ENCODE data around the gene HIVEP3.
A peak's percentile ranks its signal among the peaks of the same experiment; 100 is the strongest.

The HIVEP3 gene

DNA sequence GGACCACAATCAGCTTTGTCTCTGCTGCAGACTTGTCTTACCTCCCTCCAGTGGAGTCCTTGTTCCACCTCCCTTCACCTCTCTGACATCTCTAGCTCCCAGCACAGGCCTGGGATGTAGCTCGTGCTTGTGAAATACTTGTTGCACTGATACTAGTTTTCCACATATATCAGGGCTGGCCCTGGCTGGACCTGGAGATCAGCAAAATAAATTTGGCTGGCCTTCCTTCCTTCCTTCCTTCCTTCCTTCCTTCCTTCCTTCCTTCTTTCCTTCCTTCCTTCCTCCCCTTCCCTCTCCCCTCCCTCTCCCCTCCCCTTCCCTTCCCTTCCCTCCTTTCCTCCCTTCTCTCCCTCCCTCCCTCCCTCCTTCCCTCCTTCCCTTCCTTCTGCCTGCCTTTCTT is 196.5 kb downstream of the HIVEP3 start:
- H3K9me3 ChIP-seq (ENCODE audit: control insufficient read depth, low read length) = no peaks in the 10 kb centered on the region
- 67 to 75% methylated on average over 1 of the region's 1 CpG for WGBS, 2 experiments (ENCODE audit: insufficient coverage in 2 of 2)
- no peaks in the 10 kb centered on the region for H3K36me3 ChIP-seq (ENCODE audit: control insufficient read depth, insufficient read depth, low read length)
- peaks cover 2% of the 10 kb centered on the region for H3K4me1 ChIP-seq (ENCODE audit: control insufficient read depth, insufficient read depth, low read length, poor library complexity, severe bottlenecking)
- H3K27ac ChIP-seq (ENCODE audit: low read depth, low read length, severe bottlenecking) = no peak overlapping the region
- no peak overlapping the region for H3K4me3 ChIP-seq (ENCODE audit: extremely low read depth, insufficient read depth, low read length, poor library complexity, severe bottlenecking)

DNA sequence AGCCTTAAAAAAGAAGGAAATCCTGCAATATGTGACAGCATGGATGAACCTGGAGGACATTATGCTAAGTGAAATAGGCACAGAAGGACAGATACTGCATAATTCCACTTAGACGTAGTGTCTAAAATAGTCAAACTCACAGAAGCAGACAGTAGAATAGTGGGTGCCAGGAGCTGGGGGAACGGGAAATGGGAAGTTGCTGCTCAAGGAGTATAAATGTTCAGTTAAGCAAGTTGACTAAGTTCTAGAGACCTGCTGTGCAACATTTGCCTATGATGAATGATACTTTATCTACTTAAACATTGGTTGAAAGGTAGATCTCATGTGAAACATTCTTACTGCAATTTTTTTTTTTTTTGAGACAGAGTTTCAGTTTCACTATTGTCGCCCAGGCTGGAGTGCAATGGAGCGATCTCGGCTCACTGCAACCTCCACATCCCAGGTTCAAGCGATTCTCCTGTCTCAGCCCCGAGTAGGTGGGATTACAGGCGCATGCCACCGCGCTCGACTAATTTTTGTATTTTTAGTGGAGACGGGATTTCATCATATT is 197.8 kb downstream of the HIVEP3 start:
- Histone ChIP-seq H3K4me3 (ENCODE audit: extremely low read depth, insufficient read depth, low read length, poor library complexity, severe bottlenecking) (no peak overlapping the region), H3K27ac (ENCODE audit: low read depth, low read length, severe bottlenecking) (no peak overlapping the region), H3K9me3 (ENCODE audit: control insufficient read depth, low read length) (no peaks in the 10 kb centered on the region), H3K36me3 (ENCODE audit: control insufficient read depth, insufficient read depth, low read length) (no peaks in the 10 kb centered on the region), H3K4me1 (ENCODE audit: control insufficient read depth, insufficient read depth, low read length, poor library complexity, severe bottlenecking) (no peaks in the 10 kb centered on the region)
- WGBS, 2 experiments (ENCODE audit: insufficient coverage in 2 of 2) = 90 to 98% methylated on average over 10 to 12 of the region's 12 CpGs

DNA sequence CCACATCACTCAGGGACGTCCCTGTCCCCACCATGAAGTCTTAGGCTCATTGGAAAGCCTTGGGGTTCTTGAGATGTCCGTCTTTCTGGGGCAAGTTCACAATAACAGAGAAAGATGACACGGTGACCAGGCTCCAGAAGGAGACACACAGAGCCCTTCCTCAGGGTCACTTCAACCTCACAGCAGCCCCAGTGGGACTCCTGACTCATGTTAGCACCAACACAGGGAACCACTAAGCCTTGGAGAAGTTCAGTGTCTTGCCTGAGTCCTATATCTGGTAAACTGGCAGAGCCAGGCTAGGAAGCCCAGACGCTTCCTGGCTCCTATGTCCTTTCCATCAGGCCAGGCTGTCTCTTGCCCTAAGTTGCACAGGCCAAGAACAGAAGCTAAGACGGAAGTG is 199.1 kb downstream of the HIVEP3 start:
- Histone ChIP-seq H3K9me3 (ENCODE audit: control insufficient read depth, low read length) (no peaks in the 10 kb centered on the region), H3K4me1 (ENCODE audit: control insufficient read depth, insufficient read depth, low read length, poor library complexity, severe bottlenecking) (peaks cover 3% of the 10 kb centered on the region), H3K36me3 (ENCODE audit: control insufficient read depth, insufficient read depth, low read length) (no peaks in the 10 kb centered on the region), H3K4me3 (ENCODE audit: extremely low read depth, insufficient read depth, low read length, poor library complexity, severe bottlenecking) (no peak overlapping the region), H3K27ac (ENCODE audit: low read depth, low read length, severe bottlenecking) (no peak overlapping the region)
- WGBS, 2 experiments (ENCODE audit: insufficient coverage in 2 of 2) = 93 to 96% methylated on average over 4 to 5 of the region's 5 CpGs

DNA sequence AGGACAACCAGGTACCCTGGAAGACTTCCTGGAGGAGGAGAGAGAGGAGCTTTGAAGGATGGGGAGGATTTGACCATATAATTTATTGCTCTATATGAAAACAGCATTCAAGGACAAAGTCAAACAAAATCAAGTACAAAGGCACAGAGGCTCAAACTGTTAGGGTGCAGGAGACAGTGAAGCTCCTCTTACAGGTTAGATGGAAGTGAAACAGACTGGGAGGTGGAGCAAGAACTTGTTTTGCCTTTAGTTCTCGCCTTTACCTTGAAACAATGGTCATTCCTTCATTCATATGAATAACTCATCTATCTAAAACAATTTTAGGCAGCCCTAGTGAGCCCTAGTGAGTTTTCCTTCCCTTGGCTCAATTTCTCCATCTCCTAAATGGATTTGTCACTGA is 199.6 kb downstream of the HIVEP3 start:
- 63 to 67% methylated on average over 1 of the region's 1 CpG for WGBS, 2 experiments (ENCODE audit: insufficient coverage in 2 of 2)
- no peaks in the 10 kb centered on the region for H3K36me3 ChIP-seq (ENCODE audit: control insufficient read depth, insufficient read depth, low read length)
- H3K27ac ChIP-seq (ENCODE audit: low read depth, low read length, severe bottlenecking) = no peak overlapping the region
- H3K9me3 ChIP-seq (ENCODE audit: control insufficient read depth, low read length) = no peaks in the 10 kb centered on the region
- no peak overlapping the region for H3K4me3 ChIP-seq (ENCODE audit: extremely low read depth, insufficient read depth, low read length, poor library complexity, severe bottlenecking)
- peaks cover 7% of the 10 kb centered on the region for H3K4me1 ChIP-seq (ENCODE audit: control insufficient read depth, insufficient read depth, low read length, poor library complexity, severe bottlenecking)

DNA sequence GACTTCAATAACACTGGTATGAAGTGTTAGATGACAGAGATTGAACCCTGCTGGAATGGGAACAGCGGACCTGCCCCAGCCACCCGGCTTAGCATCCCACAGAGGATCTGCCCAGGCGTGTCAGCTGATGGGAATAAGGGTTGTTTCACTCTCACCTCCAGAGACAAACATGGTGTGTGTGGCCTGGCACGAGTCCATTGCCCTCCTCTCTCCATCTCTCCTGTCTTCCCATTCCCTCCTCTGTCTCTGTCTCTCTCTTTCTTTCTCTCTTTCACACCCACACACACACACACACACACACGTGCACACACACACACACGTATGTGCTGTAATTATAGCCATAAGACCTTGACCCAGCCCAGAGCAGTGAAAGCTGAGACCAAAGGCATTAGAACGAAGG is 200.2 kb downstream of the HIVEP3 start:
- H3K4me1 ChIP-seq (ENCODE audit: control insufficient read depth, insufficient read depth, low read length, poor library complexity, severe bottlenecking) = peaks cover 13% of the 10 kb centered on the region
- H3K4me3 ChIP-seq (ENCODE audit: extremely low read depth, insufficient read depth, low read length, poor library complexity, severe bottlenecking) = no peak overlapping the region
- no peaks in the 10 kb centered on the region for H3K9me3 ChIP-seq (ENCODE audit: control insufficient read depth, low read length)
- H3K27ac ChIP-seq (ENCODE audit: low read depth, low read length, severe bottlenecking) = no peak overlapping the region
- 89 to 94% methylated on average over 5 of the region's 7 CpGs for WGBS, 2 experiments (ENCODE audit: insufficient coverage in 2 of 2)
- H3K36me3 ChIP-seq (ENCODE audit: control insufficient read depth, insufficient read depth, low read length) = no peaks in the 10 kb centered on the region

DNA sequence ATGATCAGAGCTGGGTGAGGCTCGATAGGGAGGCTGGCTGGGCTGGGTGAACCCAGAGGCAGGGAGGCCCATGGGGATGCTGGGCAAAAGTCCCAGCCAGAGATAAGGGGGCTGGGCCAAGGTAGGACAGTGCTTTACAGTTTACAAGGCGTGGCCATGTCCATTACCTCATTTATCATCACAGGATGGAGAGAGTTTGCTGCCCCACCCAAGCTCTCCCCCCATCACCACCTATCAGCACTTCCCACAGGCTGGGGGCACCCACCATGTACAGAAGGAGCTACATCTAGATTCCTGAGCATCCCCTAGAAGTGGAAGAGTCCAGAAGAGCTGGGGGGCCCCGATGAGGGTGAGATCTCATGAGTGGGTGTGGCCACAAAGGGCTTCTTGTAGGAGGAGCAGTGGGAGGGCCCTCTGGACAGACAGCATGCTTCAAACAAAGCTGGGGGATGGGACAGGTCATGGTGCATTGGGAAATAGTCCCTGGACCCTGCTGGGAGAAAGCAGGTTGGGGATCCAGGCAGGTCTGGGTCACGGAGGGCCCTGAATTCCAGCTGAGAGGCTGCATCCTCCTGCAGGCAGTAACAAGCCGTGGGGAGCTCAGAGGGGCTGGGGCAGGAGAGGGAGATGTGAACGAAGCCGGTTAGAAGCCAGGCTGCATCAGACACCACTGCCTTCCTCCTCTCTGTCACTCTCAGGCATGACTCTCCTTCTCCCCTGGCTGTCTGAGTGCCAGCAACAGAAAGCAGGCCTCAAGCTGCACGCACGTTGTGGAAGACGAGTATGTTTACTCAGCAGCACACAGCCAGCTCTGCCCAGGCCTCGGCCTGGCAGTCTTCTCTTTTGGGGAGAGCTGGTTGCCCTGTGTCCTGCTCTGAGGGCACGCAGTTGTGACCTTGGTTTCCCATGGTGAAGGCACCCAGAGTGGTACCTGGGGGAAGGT is 202.3 kb downstream of the HIVEP3 start:
- Histone ChIP-seq H3K27ac (ENCODE audit: low read depth, low read length, severe bottlenecking) (no peak overlapping the region), H3K36me3 (ENCODE audit: control insufficient read depth, insufficient read depth, low read length) (no peaks in the 10 kb centered on the region), H3K9me3 (ENCODE audit: control insufficient read depth, low read length) (no peaks in the 10 kb centered on the region), H3K4me3 (ENCODE audit: extremely low read depth, insufficient read depth, low read length, poor library complexity, severe bottlenecking) (no peak overlapping the region), H3K4me1 (ENCODE audit: control insufficient read depth, insufficient read depth, low read length, poor library complexity, severe bottlenecking) (peaks cover 21% of the 10 kb centered on the region)
- 77 to 91% methylated on average over 10 to 12 of the region's 12 CpGs for WGBS, 2 experiments (ENCODE audit: insufficient coverage in 2 of 2)

DNA sequence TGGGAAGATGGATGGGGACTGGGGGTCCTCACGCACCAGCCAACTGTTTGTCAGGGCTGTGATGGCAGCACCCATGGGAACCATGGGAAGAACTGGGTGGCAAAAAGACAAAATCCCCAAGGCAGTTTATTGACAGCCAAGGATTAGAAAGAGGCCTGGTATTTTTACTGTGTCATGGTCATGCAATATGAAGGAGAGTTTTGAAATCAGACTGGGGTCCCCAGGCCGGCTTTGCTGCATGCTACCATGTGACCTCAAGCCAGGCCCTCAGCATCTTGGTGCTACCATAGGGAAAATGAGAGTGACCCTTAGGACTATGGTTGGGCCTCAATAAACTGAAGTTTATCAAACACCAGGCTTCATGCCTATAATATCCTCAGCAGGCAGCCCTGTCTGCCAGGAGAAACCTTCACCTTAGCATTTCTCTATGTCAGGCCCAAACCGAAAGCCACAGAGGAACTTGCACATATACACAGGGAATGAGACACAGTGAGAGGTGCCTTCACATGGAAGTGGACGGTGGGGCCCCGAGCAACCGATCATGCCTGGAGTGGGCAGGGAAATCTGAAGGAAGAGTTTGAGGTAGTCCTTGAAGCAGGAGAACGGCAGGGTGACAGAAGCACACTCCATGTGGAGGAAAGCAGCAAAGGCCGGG is 203.2 kb downstream of the HIVEP3 start:
- Histone ChIP-seq H3K27ac (ENCODE audit: low read depth, low read length, severe bottlenecking) (no peak overlapping the region), H3K4me1 (ENCODE audit: control insufficient read depth, insufficient read depth, low read length, poor library complexity, severe bottlenecking) (peaks cover 21% of the 10 kb centered on the region), H3K9me3 (ENCODE audit: control insufficient read depth, low read length) (no peaks in the 10 kb centered on the region), H3K4me3 (ENCODE audit: extremely low read depth, insufficient read depth, low read length, poor library complexity, severe bottlenecking) (no peak overlapping the region), H3K36me3 (ENCODE audit: control insufficient read depth, insufficient read depth, low read length) (no peaks in the 10 kb centered on the region)
- WGBS, 2 experiments (ENCODE audit: insufficient coverage in 2 of 2) = 95 to 98% methylated on average over 6 to 8 of the region's 8 CpGs

DNA sequence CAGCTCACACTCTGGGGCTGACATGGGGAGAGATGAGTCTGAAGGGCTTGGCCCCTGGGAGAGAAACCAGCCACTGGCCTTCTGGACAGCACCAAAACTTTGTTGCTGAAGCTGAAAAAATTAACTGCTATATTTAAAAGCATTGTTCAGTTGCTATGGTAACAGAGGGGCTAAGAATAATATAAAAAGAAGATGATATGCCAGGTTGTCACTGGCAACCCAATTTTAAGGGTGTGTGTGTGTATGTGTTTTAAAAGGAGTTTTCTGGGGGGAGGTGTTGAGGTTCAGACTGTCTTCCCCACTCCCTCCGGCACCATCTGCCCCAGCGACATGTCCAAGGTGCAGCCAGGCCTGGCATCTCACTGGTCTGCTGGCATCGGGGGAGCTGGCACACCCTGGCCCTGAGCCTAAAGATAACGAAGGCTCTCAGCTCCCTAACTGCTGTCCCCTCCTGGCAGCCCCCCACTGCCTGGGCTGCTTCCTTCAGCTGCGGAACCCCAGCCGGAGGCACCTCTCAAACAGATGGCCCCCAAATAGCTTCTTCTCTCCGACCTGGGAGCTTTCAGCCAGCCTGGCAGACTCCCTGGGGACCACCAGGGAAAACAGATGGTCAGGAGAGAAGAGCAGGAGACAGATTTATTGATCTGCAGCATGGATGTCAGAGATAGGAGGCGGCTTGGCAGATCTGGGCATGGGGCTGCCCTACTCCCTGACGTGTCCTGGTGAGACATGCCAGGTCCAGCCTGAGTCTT is 203.9 kb downstream of the HIVEP3 start:
- no peak overlapping the region for H3K27ac ChIP-seq (ENCODE audit: low read depth, low read length, severe bottlenecking)
- peaks cover 21% of the 10 kb centered on the region for H3K4me1 ChIP-seq (ENCODE audit: control insufficient read depth, insufficient read depth, low read length, poor library complexity, severe bottlenecking)
- H3K9me3 ChIP-seq (ENCODE audit: control insufficient read depth, low read length) = no peaks in the 10 kb centered on the region
- H3K4me3 ChIP-seq (ENCODE audit: extremely low read depth, insufficient read depth, low read length, poor library complexity, severe bottlenecking) = no peak overlapping the region
- no peaks in the 10 kb centered on the region for H3K36me3 ChIP-seq (ENCODE audit: control insufficient read depth, insufficient read depth, low read length)
- WGBS, 2 experiments (ENCODE audit: insufficient coverage in 2 of 2) = 91 to 94% methylated on average over 7 of the region's 9 CpGs

DNA sequence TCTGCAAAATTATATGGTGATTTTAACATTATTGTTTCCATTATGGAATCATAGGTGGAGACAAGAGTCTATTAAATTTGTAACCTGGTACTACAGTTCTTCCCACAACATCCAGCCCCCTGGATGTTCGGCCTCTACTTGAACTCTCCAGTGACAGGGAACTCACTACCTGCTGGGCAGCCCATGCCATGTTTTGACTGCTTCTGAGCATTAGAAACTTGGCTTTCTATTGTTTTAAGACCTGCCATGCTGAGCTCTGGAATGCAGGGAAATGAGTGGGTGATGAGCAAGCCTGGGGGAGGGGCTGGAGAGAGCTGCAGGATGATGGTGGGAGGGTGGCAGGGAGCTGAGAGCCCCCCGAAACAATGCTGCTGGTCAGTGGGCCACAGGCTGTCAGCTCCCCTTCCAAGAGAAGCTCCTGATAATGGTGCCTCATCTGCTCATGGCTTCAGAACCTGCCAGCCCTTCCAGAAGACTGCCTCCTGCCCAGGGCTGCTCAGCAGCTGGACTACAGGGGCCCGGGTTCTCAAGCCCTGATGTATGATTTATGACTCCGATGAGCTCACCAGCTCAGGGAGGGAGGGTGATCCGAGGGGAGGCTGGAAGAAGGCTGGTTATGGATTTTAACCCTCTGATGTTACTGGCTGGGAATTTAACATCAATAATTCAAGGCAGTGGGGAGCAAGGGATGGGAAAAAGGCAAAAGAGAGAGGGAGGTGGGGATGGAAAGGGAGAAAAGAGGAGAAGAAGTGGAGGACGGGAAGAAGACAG is 205.0 kb downstream of the HIVEP3 start:
- H3K4me3 ChIP-seq (ENCODE audit: extremely low read depth, insufficient read depth, low read length, poor library complexity, severe bottlenecking) = no peak overlapping the region
- H3K36me3 ChIP-seq (ENCODE audit: control insufficient read depth, insufficient read depth, low read length) = no peaks in the 10 kb centered on the region
- WGBS, 2 experiments (ENCODE audit: insufficient coverage in 2 of 2) = 54 to 68% methylated on average over 3 to 6 of the region's 6 CpGs
- H3K4me1 ChIP-seq (ENCODE audit: control insufficient read depth, insufficient read depth, low read length, poor library complexity, severe bottlenecking) = peaks cover 26% of the 10 kb centered on the region
- H3K27ac ChIP-seq (ENCODE audit: low read depth, low read length, severe bottlenecking) = peak overlapping the region; percentile 57
- H3K9me3 ChIP-seq (ENCODE audit: control insufficient read depth, low read length) = no peaks in the 10 kb centered on the region

DNA sequence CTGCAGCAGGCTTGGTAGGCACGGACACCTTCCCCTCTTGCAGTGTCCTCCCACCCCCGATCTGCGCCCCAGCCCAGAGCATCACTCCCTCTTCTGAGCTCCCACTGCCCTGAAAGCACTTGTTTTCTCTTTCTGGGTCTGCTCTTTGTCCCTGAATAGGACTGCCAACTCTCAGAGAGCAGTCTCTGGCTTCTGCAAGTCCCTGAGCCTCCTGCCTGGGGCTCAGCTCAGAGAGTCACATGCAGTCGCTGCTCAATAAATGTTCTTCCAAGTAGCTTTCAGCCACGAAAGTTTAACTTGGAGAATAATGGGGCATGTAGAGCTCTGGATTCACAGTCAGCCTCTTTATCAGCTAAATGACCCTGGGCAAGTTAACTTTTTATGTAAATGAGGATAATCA is 205.6 kb downstream of the HIVEP3 start:
- WGBS, 2 experiments (ENCODE audit: insufficient coverage in 2 of 2) = 89 to 92% methylated on average over 5 of the region's 5 CpGs

More for the DNA sequence above, 205.6 kb downstream of the HIVEP3 start:
- Histone ChIP-seq H3K27ac (ENCODE audit: low read depth, low read length, severe bottlenecking) (peak overlapping the region; percentile 57), H3K36me3 (ENCODE audit: control insufficient read depth, insufficient read depth, low read length) (no peaks in the 10 kb centered on the region), H3K4me1 (ENCODE audit: control insufficient read depth, insufficient read depth, low read length, poor library complexity, severe bottlenecking) (peaks cover 26% of the 10 kb centered on the region), H3K4me3 (ENCODE audit: extremely low read depth, insufficient read depth, low read length, poor library complexity, severe bottlenecking) (no peak overlapping the region), H3K9me3 (ENCODE audit: control insufficient read depth, low read length) (no peaks in the 10 kb centered on the region)
